PC-3 (cell line): ENCODE results near the gene CD163L1. TPM values are rescaled to one million over a fixed set of nuclear protein-coding genes. Genes with fewer than 3 reads are reported as not detected.

Source experiments
- ATAC-seq: fragments of 200-7000 bp; cut with Tn5 transposase; 2 replicates; pipeline ENCODE4 v1.9.1; 2020; ENCODE audit warnings: mild to moderate bottlenecking, moderate library complexity
- Bru-seq: library from RNA; stranded (reverse); fragments of 400-500 nt; gene quantifications from one replicate; lab custom pipeline; 2021; lab: Mats Ljungman, UMichigan
- BruChase-seq, 2 experiments: library from RNA; stranded (reverse); fragments of 400-500 nt; gene quantifications; one replicate each; lab custom pipeline; 2021; lab: Mats Ljungman, UMichigan
- BruUV-seq: library from RNA; stranded (reverse); fragments of 400-500 nt; replicated peaks from 2 replicates; lab custom pipeline; 2021; lab: Mats Ljungman, UMichigan
- CTCF ChIA-PET: fragments of 300-600 bp; sonication (Branson Sonifier 250); formaldehyde crosslinking; loops from one replicate; lab custom pipeline; 2022; ENCODE audit warnings: antibody characterized with exemption; lab: Charles Lee
- POLR2A ChIA-PET: fragments of 300-600 bp; sonication (Branson Sonifier 250); formaldehyde crosslinking; loops from one replicate; lab custom pipeline; 2022; ENCODE audit warnings: antibody characterized with exemption; ENCODE audit not compliant: unreplicated experiment; lab: Charles Lee
- DNase-seq: peaks from one replicate; pipeline ENCODE4 v3.0.0-alpha.2; 2015
- H2AFZ ChIP-seq: fragments of 300-600 bp; sonication (generic); 2 replicates; pipeline ENCODE4 v1.6.0; 2016; ENCODE audit warnings: antibody characterized with exemption, low read length
- H3F3A ChIP-seq: fragments of 300-600 bp; sonication (generic); one replicate; pipeline ENCODE4 v1.6.0; 2017; ENCODE audit warnings: antibody characterized with exemption, low read length, control low read depth, mild to moderate bottlenecking; ENCODE audit not compliant: unreplicated experiment
- H3K27ac ChIP-seq: fragments of 300-600 bp; sonication (generic); 2 replicates; pipeline ENCODE4 v1.5.1; 2016; ENCODE audit warnings: mild to moderate bottlenecking, low read length
- H3K27me3 ChIP-seq: fragments of 300-600 bp; sonication (generic); 2 replicates; pipeline ENCODE4 v1.6.1; 2016; ENCODE audit warnings: low read length, mixed read lengths
- H3K36me3 ChIP-seq: fragments of 300-600 bp; sonication (generic); 2 replicates; pipeline ENCODE4 v1.6.1; 2016; ENCODE audit warnings: low read depth, mixed run types, low read length, mixed read lengths
- H3K4me1 ChIP-seq: fragments of 300-600 bp; sonication (generic); 2 replicates; pipeline ENCODE4 v1.5.1; 2016; ENCODE audit warnings: low read length; ENCODE audit not compliant: insufficient read depth
- H3K4me2 ChIP-seq: fragments of 300-600 bp; sonication (generic); 2 replicates; pipeline ENCODE4 v1.6.0; 2016; ENCODE audit warnings: low read length
- H3K4me3 ChIP-seq: fragments of 300-600 bp; sonication (generic); 2 replicates; pipeline ENCODE4 v1.5.1; 2016; ENCODE audit warnings: mild to moderate bottlenecking, low read length, mixed read lengths
- H3K79me2 ChIP-seq: fragments of 300-600 bp; sonication (generic); 2 replicates; pipeline ENCODE4 v1.6.1; 2017; ENCODE audit warnings: low read length, mixed read lengths
- H3K9ac ChIP-seq: fragments of 300-600 bp; sonication (generic); 2 replicates; pipeline ENCODE4 v1.6.0; 2016; ENCODE audit warnings: mild to moderate bottlenecking, low read length
- H3K9me2 ChIP-seq: fragments of 300-600 bp; sonication (generic); replicated peaks from 2 replicates; pipeline ENCODE4 v1.6.1; 2016; ENCODE audit warnings: mixed run types, low read length, mixed read lengths
- H3K9me3 ChIP-seq: fragments of 300-600 bp; sonication (generic); 2 replicates; pipeline ENCODE4 v1.6.1; 2016; ENCODE audit warnings: low read length, mixed read lengths
- H4K20me1 ChIP-seq: fragments of 300-600 bp; sonication (generic); 2 replicates; pipeline ENCODE4 v1.6.1; 2016; ENCODE audit warnings: low read length, mixed read lengths
- CTCF ChIP-seq: fragments of 300-600 bp; sonication (generic); conservative IDR thresholded peaks from 2 replicates; pipeline ENCODE4 v1.5.1; 2017; ENCODE audit warnings: antibody characterized with exemption, low read depth, mild to moderate bottlenecking, low read length
- EZH2 ChIP-seq: fragments of 300-600 bp; sonication (generic); IDR thresholded peaks from one replicate; pipeline ENCODE4 v1.6.1; 2017; ENCODE audit warnings: antibody characterized with exemption, mild to moderate bottlenecking, low read length; ENCODE audit not compliant: unreplicated experiment
- EZH2phosphoT487 ChIP-seq: fragments of 300-600 bp; sonication (generic); IDR thresholded peaks from 2 replicates; pipeline ENCODE4 v1.6.1; 2018; ENCODE audit warnings: mild to moderate bottlenecking, antibody characterized with exemption, low read length, borderline replicate concordance
- intact Hi-C: fragments of 100-400 bp; cut with micrococcal nuclease; formaldehyde crosslinking; loops from 2 replicates; pipeline ENCODE4 v1.9.0; 2023
- long read RNA-seq: library from polyadenylated mRNA; unstranded; transcript quantifications from one replicate; pipeline ENCODE4 v2.0.0, GENCODE V29; 2021; ENCODE audit not compliant: unreplicated experiment
- total RNA-seq: library from RNA; depleted of rRNA; stranded (reverse); fragments of >200 nt; gene quantifications from 2 replicates; pipeline ENCODE4 v1.2.3, GENCODE V29; 2014; rRNA removed

The CD163L1 gene
- total RNA-seq (0.35 and 0.66 TPM in 2 replicates), Bru-seq, nascent RNA (percentile 2 among the genes with signal in this experiment), BruChase-seq, experiment 1, labeled RNA remaining after a 6-hour chase (percentile 2 among the genes with signal in this experiment), BruChase-seq, experiment 2, labeled RNA remaining after a 2-hour chase (percentile 2 among the genes with signal in this experiment)
- long read RNA-seq: 0 reads

DNA sequence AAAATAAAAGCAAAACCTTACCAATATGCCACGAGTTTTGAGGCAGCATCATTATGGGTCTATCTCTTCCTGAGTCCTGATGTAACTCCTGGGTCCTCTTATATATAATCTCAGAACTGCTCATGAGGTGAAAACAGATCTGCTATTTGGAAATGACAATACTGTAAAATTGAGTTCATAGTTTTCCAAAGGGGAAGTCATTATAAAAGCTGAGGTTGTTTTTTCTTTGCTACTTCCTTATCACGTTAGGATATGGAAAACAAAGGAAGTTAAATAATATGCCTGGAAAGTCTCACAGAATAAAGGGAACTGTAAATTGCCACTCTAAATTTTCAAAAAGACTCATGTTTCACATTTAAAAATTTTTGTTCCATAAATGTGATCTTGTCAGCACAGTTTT lies at the start of gene CD163L1:
Gene CD163L1, minus strand, starts transcription at position 78 of the 400 bp plus-strand sequence. Its CDS starts 26 bp downstream, at position 52.
- Histone ChIP-seq H3K4me2 (no peak within 1 kb of the TSS), H3K4me3 (no peak within 1 kb of the TSS), H3K36me3 (no peaks in the 10 kb centered on the region), H3K9me2 (no peaks in the 10 kb centered on the region), H3K9me3 (no peaks in the 10 kb centered on the region), H2AFZ (no peak within 1 kb of the TSS), H3K79me2 (no peaks in the 10 kb centered on the region), H3F3A (no peaks in the 10 kb centered on the region), H4K20me1 (no peaks in the 10 kb centered on the region), H3K27ac (no peak within 1 kb of the TSS), H3K4me1 (no peaks in the 10 kb centered on the region), H3K27me3 (peaks cover 21% of the 10 kb centered on the region), H3K9ac (no peak within 1 kb of the TSS)
- DNase-seq (no peak), ATAC-seq (no peak)
- BruUV-seq: no TSS peak
- POLR2A ChIA-PET: no interaction called here
- intact Hi-C loops: no loop called here
- TF ChIP-seq EZH2: no peak
- no peak for TF ChIP-seq EZH2phosphoT487
- TF ChIP-seq CTCF: no peak
- CTCF ChIA-PET: no interaction called here

GRCh38 chr12:7493006-7493405 lies 49.1 kb upstream of the CD163L1 start:
- intact Hi-C loops: no loop called here
- no peak overlapping the region for H3K4me3 ChIP-seq
- H3K27ac ChIP-seq: no peak overlapping the region
- no peak overlapping the region for H3K9ac ChIP-seq
- BruUV-seq: no TSS peak
- H3K9me2 ChIP-seq: no peaks in the 10 kb centered on the region
- ATAC-seq (no peak), DNase-seq (no peak)
- TF ChIP-seq EZH2phosphoT487: no peak
- TF ChIP-seq CTCF: no peak
- no peak for TF ChIP-seq EZH2
- no peaks in the 10 kb centered on the region for H3F3A ChIP-seq
- H3K27me3 ChIP-seq: peaks cover 7% of the 10 kb centered on the region; the same call in 1 of the 2 replicates
- no peak overlapping the region for H3K4me2 ChIP-seq
- H3K36me3 ChIP-seq: no peaks in the 10 kb centered on the region
- ChIA-PET CTCF (no interaction called here), POLR2A (interaction anchor here (0.7 kb wide), 1 partner anchor 21 kb away, joined by 4 read pairs; no protein-coding TSS in a partner anchor)
- no peaks in the 10 kb centered on the region for H3K79me2 ChIP-seq
- no peaks in the 10 kb centered on the region for H3K9me3 ChIP-seq
- no peak overlapping the region for H2AFZ ChIP-seq
- H3K4me1 ChIP-seq: no peaks in the 10 kb centered on the region
- no peaks in the 10 kb centered on the region for H4K20me1 ChIP-seq

- no TSS peak for BruUV-seq
- intact Hi-C loops: no loop called here
- ATAC-seq: no peak
Measured at GRCh38 chr12:7486512-7486911, 42.6 kb upstream of the CD163L1 start.

More at GRCh38 chr12:7486512-7486911, 42.6 kb upstream of the CD163L1 start:
- H3F3A ChIP-seq: no peaks in the 10 kb centered on the region
- peaks cover 15% of the 10 kb centered on the region; the same call in 1 of the 2 replicates for H3K27me3 ChIP-seq
- no peak for DNase-seq
- no peaks in the 10 kb centered on the region for H3K9me2 ChIP-seq
- no peak overlapping the region for H3K27ac ChIP-seq
- ChIA-PET POLR2A (no interaction called here), CTCF (no interaction called here)
- no peaks in the 10 kb centered on the region for H3K79me2 ChIP-seq
- no peaks in the 10 kb centered on the region for H4K20me1 ChIP-seq
- no peaks in the 10 kb centered on the region for H3K4me1 ChIP-seq
- H3K4me3 ChIP-seq: no peak overlapping the region
- no peak overlapping the region for H2AFZ ChIP-seq
- no peak for TF ChIP-seq CTCF
- TF ChIP-seq EZH2phosphoT487: no peak
- no peak for TF ChIP-seq EZH2
- no peaks in the 10 kb centered on the region for H3K36me3 ChIP-seq
- no peak overlapping the region for H3K4me2 ChIP-seq
- H3K9ac ChIP-seq: no peak overlapping the region
- no peaks in the 10 kb centered on the region for H3K9me3 ChIP-seq
